GM18499 (cell line): ENCODE measurements around the gene NFKB1.
"Not testable (repeated sequence)": the region's sequence is repeated elsewhere in the genome, so short reads cannot be mapped to it uniquely, and the experiment has no call there.

Source experiments
- ATAC-seq: cut with Tn5 transposase; IDR thresholded peaks from one replicate; pipeline ENCODE4 v1.9.1; 2021; ENCODE audit warnings: moderate number of reproducible peaks; ENCODE audit not compliant: insufficient read depth, unreplicated experiment

The NFKB1 gene, protein sequence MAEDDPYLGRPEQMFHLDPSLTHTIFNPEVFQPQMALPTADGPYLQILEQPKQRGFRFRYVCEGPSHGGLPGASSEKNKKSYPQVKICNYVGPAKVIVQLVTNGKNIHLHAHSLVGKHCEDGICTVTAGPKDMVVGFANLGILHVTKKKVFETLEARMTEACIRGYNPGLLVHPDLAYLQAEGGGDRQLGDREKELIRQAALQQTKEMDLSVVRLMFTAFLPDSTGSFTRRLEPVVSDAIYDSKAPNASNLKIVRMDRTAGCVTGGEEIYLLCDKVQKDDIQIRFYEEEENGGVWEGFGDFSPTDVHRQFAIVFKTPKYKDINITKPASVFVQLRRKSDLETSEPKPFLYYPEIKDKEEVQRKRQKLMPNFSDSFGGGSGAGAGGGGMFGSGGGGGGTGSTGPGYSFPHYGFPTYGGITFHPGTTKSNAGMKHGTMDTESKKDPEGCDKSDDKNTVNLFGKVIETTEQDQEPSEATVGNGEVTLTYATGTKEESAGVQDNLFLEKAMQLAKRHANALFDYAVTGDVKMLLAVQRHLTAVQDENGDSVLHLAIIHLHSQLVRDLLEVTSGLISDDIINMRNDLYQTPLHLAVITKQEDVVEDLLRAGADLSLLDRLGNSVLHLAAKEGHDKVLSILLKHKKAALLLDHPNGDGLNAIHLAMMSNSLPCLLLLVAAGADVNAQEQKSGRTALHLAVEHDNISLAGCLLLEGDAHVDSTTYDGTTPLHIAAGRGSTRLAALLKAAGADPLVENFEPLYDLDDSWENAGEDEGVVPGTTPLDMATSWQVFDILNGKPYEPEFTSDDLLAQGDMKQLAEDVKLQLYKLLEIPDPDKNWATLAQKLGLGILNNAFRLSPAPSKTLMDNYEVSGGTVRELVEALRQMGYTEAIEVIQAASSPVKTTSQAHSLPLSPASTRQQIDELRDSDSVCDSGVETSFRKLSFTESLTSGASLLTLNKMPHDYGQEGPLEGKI

GRCh38 chr4:102500696-102501446, at the start of gene NFKB1:
Gene NFKB1 (plus strand): TSS chr4:102501359. CDS start chr4:102525519, 24,160 bp downstream.
- ATAC-seq, result peak; percentile 43

- no peak for ATAC-seq
These were observed 48.3 kb upstream of the NFKB1 start for GRCh38 chr4:102452854-102453253.

GRCh38 chr4:102453827-102454226, 47.3 kb upstream of the NFKB1 start:
- no peak for ATAC-seq

GRCh38 chr4:102454268-102454667, 46.9 kb upstream of the NFKB1 start:
- ATAC-seq, result no peak

DNA sequence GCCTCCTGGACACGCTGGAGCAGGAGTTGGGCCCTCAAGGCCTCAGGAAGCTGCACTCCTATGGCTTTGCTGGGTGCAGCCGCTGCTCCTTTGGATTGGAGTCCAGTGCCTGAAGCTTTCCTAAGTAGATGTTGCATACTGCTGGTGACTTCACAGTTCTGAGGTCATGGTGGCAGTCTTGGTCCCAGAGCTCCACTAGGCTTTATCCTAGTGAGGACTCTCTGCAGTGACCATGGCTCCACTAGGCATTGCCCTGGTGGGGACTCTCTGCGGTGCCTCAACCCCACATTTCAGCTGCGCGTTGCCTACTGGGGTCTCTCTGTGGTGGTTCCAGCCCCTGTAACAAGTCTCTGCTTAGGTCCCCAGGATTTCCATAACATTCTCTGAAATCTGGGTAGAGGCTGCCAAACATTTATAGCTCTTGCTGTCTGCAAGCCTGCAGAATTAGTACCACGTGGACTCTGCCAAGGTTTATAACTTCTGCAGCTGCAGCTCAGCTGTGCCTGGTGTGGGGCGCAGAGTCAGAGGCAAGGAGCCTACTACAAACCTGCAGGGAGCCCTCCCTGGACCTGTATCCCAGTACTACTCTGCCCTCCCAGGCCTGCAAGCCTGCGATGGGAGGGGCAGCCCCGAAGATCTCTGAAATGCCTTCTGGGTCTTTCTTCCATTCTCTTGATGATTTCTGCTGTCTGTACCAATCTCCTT, 46.0 kb upstream of the NFKB1 start:
- no peak for ATAC-seq

DNA sequence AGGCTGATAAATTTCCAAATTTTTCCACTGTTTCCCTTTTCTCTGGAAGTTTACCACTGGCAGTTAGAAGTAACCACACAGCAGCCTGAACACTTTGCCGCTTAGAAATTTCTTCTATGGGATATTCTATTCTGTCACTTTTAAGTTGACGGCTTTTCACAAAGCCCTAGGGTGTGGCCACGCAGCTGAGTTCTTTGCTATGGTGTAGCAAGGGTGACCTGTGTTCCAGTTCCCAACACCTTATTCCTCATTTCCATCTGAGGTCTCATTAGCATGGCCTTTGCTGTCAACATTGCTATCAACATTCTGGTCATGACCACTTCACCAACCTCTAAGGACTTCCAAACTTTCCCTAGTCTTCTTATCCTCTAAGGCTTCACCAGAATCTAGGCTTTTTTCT, 45.4 kb upstream of the NFKB1 start:
- no peak for ATAC-seq

- ATAC-seq, result no peak
These were observed 34.9 kb upstream of the NFKB1 start for GRCh38 chr4:102466298-102466697.

GRCh38 chr4:102469806-102470205, 31.4 kb upstream of the NFKB1 start:
- ATAC-seq, result no peak

DNA sequence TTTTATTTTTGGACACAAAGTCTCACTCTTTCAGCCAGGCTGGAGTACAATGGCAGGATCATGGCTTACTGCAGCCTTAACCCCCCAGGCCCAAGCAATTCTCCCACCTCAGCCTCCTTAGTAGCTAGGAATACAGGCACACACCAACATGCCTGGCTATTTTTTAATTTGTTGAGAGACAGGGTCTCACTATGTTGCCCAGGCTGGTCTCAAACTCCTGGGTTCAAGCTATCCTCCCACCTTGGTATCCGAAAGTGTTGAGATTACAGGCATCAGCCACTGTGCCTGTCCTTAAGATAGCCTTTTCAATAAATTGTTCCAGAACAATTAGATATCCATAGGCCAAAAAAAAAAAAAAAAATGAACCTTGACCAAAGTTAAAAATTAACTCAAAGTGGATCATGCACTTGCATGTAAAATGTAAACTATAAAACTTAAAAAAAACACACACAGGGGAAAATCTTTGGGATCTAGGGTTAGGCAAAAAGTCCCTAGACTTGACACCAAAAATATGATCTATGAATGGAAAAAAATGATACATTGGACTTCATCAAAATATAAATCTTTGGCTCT, 28.6 kb upstream of the NFKB1 start:
- no peak for ATAC-seq

DNA sequence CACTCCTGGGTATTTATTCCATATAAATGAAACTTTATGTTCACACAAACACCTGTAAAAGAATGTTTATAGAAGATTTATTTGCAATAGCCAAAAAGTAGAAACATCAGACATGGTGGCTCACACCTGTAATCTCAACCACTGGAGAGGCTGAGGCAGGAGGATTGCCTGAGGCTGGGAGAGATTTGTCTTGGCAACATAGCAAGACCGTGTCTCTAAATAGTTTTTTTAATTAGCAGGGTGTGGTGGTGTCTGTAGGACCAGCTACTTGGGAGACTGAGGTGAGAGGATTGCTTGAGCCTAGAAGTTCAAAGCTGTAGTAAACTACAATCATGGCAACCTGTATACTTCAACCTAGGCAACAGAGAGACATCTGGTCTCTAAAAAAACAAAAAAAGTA, 27.7 kb upstream of the NFKB1 start:
- ATAC-seq, result no peak

GRCh38 chr4:102474736-102475504, 26.2 kb upstream of the NFKB1 start:
- ATAC-seq, result no peak

DNA sequence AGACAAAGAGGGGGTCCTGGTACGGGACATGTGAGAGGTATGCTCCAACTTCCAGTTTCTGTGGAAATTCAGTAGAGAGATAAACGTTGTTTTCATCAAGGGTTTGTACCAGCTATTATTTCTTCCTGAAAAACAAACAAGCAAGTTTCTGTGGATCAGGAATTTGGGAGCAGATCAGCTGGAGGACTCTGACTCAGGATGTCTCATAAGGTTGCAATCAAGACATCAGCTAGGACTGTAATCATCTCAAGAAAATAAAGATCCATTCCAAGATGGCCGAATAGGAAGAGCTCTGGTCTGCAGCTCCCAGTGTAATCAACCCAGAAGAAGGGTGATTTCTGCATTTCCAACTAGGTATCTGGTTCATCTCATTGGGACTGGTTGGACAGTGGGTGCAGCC, 23.5 kb upstream of the NFKB1 start:
- ATAC-seq, result no peak

DNA sequence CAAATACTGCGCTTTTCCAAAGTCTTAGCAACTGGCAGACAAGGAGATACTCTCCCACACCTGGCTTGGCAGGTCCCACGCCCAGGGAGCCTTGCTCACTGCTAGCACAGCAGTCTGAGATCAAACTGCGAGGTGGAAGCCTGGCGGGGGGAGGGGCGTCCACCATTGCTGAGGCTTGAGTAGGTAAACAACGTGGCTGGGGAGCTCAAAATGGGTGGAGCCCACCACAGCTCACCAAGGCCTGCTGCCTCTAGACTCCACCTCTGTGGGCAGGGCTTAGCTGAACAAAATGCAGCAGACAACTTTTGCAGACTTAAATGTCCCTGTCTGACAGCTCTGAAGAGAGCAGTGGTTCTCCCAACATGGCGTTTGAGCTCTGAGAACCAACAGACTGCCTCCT, 23.0 kb upstream of the NFKB1 start:
- no peak for ATAC-seq

DNA sequence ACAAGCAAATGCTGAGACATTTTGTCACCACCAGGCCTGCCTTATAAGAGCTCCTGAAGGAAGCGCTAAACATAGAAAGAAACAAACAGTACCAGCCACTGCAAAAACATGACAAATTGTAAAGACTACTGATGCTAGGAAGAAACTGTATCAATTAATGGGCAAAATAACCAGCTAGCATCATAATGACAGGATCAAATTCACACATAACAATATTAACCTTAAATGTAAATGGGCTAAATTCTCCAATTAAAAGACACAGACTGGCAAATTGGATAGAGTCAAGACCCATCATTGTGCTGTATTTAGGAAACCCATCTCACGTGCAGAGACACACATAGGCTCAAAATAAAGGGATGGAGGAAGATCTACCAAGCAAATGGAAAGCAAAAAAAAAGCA, 21.3 kb upstream of the NFKB1 start:
- not testable (repeated sequence) for ATAC-seq

GRCh38 chr4:102483120-102483519, 18.0 kb upstream of the NFKB1 start:
- no peak for ATAC-seq

GRCh38 chr4:102483990-102484692, 17.0 kb upstream of the NFKB1 start:
- not testable (repeated sequence) for ATAC-seq

GRCh38 chr4:102492531-102493241, 8.5 kb upstream of the NFKB1 start:
- ATAC-seq, result no peak

- no peak for ATAC-seq
These were observed 7.9 kb upstream of the NFKB1 start for GRCh38 chr4:102493257-102493656.
